COR-L47 (cell line): ENCODE measurements around the gene PHKB.
"Not testable (repeated sequence)": the region's sequence is repeated elsewhere in the genome, so short reads cannot be mapped to it uniquely, and the experiment has no call there.

ENCODE experiments used
- DNase-seq: peaks from one replicate; lab custom pipeline; 2025; lab: John Stamatoyannopoulos, UW

Gene PHKB

DNA sequence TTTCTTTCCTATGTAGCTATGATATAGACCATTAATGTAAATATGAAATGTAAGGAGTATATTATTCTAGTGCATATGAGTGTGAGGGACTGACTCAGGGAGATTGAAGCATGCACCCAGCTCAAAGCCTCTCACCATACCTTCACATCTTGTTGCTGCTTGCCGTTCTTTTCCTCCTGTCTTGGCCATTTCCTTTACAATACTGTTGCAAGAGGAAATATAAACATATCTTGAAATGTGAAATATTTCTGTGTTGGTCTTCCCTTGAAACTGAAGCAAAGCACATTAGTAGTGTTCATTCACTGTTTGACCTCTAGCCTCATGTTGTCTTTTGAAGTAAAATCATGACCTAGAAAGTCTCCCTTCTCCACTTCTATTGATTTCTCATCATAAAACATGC, 46.6 kb downstream of the PHKB start:
- DNase-seq = no peak

DNA sequence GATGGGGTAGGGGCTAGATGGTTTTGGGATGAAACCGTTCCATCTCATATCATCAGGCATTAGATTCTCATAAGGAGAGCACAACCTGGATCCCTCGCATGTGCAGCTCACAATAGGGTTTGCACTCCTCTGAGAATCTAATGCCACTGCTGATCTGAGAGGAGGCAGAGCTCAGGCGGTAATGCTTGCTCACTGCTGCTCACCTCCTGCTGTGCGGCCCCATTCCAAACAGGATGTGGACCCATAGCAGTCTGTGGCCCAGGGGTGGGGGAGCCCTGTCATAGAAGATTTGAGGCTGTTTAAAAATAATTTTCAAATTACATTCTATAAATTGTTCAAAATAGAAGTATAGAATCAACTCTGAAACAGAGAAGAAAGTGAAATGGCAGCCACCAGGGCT, 50.8 kb downstream of the PHKB start:
- DNase-seq = no peak

DNA sequence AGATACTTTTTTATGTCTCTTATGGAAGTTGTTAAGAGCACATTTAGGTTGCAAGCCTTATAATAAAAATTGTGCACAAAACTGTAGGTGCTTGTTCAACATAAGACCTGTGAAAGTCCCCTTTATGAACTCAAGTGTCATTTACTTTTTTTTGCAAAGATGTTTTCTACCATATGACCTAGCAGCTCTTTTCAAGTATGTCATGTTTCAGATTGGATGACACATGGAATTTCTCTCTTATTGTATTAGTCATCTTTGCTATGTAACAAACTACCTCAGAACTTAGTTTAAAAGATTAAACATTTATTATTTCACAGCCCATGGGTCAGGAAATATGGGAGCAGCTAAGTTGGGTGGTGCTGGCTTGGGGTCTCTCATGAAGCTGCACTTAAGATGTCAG, 57.9 kb downstream of the PHKB start:
- DNase-seq = no peak

DNA sequence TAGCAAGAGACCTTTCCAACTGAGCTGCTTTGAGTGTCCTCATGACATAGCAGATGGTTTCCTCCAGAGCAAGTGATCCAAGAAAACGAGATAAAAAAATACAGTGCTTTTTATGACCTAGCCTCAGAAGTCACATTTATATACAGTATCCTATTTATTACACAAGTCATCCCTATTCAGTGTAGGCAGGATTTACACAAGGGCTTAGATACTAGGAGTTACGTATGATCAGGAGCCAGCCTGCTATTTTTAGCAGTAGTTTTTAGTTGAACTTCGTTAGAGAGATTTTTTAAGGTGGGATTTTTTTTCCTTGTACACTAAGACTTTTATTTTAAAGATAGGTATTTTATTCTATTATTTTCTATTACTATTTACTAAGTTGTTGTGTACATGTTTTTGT, 58.4 kb downstream of the PHKB start:
- no peak for DNase-seq

DNA sequence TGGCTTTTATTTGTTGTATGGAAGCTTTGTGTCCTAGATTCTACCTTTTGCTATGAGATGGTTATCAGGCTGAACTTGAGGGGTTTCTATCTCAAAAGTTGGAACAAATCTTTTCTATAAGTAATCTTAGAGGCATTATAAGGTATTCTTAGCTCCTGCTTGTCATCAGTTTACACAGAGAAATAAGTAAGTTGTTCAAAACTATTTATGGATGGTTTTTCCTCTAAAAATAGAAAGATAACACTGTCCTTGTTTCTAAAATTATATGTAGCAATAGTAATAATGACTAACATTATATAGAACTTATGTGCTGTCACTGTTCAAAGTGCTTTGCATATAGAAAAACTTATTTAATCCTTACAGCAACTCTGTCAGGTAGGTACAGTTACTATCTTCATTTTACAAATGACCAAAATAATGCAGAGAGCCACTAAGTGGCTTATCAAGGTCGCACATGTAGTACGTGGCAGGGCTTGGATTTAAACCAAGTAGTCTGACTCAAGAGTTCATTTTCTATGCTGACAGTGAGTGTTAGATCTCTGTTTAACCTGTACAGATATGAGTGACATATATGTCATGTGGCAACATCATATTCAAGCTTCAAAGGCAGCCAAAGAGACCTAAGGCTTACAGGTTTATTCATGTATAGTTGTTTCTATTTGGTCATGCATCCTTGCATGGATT, 59.0 kb downstream of the PHKB start:
- DNase-seq = no peak

DNA sequence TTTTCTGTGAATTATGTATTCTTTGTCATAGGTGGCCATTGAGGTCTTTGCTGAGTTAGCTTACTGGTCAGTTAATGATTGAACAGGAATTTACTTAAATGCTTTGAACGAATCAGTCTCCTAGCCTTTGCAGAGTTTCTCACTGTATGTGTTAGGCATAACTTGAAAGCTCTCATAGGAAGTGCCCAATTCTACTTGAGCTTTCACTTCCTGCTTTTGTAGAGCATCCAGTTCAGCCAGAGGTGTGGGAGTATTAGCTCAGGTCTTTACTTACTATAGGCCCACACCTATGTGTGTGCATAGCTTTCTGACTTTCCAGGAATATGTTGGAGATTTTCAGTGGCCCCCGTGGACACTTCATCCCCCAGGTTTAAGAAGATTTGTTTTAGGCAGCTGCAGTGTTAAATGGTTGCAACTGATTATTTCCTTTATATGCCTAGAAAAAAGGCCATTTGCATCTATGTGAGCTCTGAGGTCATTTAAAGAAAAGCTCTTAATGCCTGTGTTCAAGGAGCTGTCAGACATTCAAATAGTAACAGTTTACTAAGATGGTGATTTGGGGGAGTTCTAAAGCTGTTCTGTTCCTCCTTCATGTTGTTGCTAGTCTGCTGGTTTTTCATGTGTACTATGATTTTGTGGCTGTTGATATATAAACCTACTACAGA, 62.3 kb downstream of the PHKB start:
- DNase-seq = no peak

DNA sequence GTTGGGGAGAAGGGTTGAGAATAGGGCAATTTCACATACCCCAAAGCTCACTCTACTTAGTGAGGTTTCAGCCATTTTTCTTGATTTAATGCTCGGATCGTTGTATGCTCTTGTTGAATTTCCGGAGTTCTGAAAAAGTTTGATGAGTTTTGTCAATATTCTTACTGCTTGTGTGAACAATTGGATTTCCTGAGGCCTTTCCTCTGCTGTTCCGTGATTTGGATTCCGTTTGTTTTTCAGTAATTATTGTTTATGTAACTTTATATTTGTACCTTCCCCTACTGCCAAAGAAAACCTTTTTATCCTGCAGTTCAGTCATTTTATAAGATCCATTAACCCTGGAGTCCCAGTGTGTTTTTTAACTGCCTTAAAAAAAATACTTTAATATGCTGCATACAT, 62.9 kb downstream of the PHKB start:
- DNase-seq = no peak

DNA sequence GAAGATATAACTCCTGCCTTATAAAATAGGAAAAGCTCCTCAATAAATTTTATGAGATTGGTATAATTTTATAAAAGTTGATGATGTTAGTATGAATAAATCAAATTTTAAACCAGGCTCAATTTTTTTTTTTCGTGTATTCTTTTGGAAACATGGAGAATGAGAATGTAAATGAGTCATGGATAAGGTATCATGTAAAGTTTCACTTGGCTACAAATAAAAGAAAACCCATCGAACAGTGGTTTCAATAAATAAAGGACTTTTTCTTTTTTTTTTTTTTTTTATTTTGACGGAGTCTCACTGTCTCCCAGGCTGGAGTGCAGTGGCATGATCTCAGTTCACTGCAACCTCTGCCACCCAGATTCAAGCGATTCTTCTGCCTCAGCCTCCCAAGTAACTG, 67.3 kb downstream of the PHKB start:
- no peak for DNase-seq

DNA sequence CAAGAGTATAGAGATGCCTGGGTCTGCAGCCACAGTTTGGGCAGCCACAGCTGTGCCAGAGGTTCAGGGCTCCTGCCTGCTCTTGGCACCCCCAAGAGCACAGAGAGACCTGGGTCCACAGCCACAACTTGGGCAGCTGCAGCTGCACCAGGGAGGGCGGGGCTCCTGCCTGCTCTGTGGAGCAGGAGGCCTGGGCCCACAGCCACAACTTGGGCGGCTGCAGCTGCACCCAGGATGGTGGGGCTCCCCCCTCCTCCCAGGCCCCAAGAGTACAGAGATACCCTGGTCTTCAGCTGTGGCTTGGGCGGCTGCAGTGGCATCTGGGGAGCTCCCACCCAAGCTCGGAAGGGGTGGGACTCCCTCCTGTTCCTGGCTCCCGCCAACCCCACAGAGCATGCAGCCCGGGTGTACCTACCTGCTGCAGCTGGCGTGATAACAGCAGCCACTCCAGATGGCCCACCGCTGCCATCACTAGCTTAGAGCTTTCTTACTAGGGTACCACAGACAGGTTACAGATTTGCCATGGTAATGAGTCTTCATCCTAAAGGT, 72.7 kb downstream of the PHKB start:
- DNase-seq = no peak

DNA sequence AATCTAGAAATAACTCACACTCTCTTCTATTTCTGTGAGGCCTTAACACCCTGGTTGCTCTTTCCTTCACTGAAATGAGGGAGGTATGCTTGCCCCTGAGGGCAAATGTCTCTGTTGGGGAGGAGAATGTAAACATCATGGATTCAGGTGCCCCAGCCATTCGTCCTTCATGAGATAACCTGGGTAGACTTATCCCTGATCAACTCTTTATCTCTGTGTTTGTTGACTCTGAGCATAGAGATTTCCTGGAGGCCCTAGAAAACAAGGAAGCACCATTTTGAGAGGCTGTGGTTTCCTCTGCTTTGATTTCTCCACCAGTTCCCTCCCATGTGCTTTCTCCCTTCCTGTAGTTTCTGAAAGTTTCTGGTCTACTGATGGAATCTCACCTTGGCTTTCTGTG, 77.3 kb downstream of the PHKB start:
- DNase-seq = no peak

DNA sequence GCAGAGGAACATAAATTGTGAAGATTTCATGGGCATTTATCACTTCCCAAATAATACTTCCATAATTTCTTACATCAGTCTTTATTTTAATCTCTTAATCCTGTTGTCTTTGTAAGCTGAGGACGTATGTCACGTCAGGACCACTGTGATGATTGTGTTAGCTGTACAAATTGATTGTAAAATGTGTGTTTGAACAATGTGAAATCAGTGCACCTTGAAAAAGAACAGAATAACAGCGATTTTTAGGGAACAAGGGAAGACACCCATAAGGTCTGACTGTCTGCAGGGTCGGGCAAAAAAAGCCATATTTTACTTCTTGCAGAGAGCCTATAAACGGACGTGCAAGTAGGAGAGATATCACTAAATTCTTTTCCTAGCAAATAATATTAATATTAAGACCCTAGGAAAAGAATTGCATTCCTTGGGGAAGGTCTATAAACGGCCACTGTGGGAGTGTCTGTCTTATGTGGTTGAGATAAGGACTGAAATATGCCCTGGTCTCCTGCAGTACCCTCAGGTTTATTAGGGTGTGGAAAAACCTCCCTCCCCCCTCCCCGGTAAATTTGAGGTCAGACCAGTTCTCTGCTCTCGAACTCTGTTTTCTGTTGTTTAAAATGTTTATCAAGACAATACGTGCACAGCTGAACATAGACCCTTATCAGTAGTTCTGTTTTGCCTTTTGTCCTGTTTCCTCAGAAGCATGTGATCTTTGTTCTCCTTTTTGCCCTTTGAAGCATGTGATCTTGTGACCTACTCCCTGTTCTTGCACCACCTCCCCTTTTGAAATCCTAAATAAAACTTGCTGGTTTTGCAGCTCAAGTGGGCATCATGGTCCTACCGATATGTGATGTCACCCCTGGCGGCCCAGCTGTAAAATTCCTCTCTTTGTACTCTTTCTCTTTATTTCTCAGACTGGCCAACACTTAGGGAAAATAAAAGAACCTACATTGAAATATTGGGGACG, 78.9 kb downstream of the PHKB start:
- DNase-seq = not testable (repeated sequence)

DNA sequence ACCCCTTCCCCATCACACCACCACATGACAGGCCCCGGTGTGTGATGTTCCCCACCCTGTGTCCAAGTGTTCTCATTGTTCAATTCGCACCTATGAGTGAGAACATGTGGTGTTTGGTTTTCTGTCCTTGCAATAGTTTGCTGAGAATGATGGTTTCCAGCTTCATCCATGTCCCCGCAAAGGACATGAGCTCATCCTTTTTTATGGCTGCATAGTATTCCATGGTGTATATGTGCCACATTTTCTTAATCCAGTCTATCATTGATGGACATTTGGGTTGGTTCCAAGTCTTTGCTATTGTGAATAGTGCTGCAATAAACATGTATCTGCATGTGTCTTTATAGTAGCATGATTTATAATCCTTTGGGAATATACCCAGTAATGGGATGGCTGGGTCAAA, 80.0 kb downstream of the PHKB start:
- DNase-seq = not testable (repeated sequence)

DNA sequence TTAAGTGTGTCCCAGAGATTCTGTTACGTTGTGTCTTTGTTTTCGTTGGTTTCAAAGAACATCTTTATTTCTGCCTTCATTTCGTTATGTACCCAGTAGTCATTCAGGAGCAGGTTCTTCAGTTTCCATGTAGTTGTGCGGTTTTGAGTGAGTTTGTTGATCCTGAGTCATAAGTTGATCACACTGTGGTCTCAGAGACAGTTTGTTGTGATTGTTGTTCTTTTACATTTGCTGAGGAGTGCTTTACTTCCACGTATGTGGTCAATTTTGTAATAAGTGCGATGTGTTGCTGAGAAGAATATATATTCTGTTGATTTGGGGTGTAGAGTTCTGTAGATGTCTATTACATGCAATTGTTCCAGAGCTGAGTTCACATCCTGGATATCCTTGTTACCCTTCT, 83.1 kb downstream of the PHKB start:
- not testable (repeated sequence) for DNase-seq

DNA sequence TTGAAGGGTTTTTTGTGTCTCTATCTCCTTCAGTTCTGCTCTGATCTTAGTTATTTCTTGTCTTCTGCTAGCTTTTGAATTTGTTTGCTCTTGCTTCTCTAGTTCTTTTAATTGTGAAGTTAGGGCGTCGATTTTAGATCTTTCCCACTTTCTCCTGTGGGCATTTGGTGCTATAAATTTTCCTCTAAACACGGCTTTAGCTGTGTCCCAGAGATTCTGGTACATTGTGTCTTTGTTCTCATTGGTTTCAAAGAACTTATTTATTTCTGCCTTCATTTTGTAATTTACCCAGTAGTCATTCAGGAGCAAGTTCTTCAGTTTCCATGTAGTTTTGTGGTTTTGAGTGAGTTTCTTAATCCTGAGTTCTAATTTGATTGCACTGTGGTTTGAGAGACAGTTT, 90.1 kb downstream of the PHKB start:
- not testable (repeated sequence) for DNase-seq

DNA sequence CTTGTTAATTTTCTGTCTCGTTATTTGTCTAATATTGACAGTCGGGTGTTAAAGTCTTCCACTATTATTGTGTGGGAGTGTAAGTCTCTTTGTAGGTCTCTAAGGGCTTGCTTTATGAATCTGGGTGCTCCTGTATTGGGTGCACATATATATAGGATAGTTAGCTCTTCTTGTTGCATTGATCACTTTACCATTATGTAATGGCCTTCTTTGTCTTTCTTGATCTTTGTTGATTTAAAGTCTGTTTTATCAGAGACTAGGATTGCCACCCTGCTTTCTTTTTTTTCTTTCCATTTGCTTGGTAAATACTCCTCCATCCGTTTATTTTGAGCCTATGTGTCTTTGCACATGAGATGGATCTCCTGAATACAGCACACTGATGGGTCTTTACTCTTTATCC, 90.6 kb downstream of the PHKB start:
- not testable (repeated sequence) for DNase-seq

DNA sequence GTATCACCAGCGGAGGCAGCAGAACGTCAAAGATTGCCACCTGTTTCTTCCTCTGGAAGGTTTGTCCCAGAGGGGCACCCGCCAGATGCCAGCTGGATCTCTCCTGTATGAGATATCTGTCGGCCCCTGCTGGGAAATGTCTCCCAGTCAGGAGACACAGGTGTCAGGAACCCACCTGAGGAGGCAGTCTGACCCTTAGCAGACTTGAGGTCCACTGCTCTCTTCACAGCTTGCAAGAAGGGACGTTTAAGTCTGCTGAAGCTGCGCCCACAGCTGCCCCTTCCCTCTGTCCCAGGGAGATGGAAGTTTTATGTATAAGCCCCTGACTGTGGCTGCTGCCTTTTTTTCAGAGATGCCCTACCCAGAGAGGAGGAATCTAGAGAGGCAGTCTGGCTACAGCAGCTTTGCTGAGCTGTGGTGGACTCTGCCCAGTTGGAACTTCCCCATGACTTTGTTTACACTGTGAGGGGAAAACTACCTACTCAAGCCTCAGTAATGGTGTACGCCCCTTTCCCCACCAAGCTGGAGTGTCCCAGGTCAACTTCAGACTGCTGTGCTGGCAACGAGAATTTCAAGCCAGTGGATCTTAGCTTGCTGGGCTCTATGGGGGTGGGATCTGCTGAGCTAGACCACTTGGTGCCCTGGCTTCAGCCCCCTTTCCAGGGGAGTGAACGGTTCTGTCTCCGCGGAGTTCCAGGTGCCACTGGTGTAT, 92.9 kb downstream of the PHKB start:
- DNase-seq = no peak

DNA sequence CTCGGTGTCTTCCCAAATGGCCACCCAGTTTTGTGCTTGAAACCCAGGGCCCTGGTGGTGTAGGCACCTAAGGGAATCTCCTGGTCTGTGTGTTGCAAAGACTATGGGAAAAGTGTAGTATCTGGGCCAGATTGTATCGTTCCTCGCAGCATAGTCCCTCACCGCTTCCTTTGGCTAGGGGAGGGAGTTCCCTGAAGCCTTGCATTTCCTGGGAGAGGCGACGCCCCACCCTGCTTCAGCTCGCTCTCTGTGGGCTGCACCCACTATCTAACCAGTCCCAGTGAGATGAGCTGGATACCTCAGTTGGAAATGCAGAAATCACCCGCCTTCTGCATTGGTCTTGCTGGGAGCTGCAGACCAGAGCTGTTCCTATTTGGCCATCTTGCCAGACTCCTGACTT, 93.5 kb downstream of the PHKB start:
- not testable (repeated sequence) for DNase-seq

DNA sequence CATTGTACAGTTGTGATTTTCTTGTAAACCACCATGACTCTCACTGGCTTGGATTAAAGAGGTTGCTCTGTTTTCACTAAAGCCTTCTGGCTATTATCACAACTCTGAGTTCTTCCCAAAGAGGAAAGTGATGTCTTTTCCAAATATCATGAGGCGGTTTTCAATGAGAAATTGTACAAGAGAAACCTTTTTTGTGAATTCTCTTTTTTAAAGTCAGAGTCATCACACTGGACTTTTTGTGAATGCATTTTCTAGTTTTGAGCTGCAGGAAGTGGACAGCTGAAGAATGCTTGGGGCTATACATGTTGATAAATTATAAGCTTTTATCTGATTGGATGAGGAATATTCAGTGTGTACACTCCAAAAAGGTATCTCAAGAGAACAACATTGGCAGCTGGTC, 100.2 kb downstream of the PHKB start:
- DNase-seq = no peak

DNA sequence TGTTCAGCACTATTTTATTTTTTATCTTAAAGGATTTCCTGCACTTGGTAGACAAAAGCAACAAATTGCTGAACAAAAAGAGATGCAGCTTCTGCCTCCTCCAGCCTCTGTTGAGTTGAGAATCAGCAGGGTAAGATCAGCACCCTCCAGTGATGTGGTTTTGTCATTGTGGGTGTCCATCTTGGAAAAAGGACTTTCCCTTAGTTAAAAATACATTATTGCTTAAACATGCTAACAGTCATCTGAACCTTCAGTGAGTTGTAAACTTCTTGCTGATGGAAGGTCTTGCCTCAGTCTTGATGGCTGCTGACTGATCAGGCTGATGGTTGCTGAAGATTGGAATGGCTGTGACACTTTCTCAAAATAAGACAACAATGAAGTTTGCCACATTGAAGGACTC, 101.2 kb downstream of the PHKB start:
- no peak for DNase-seq

DNA sequence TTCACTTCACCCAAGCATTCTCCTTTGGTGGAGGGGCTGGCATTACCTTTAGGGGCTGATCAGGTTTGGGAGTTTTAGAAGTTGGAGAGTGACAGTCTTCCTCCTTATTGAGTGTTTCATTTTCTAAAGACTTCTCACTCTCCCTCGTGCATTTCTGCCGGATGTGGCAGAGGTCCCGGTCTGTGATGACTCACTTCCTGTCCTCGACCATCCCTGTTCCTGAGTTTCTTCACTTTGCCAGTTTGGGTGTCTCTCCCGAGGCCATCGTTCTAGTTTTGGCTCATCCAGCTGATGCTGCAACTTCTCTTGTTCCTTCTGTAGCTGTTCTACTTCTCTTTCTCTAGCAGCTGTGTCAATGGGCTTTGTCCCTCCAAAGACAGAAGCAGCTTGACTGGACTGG, 104.3 kb downstream of the PHKB start:
- DNase-seq = no peak

DNA sequence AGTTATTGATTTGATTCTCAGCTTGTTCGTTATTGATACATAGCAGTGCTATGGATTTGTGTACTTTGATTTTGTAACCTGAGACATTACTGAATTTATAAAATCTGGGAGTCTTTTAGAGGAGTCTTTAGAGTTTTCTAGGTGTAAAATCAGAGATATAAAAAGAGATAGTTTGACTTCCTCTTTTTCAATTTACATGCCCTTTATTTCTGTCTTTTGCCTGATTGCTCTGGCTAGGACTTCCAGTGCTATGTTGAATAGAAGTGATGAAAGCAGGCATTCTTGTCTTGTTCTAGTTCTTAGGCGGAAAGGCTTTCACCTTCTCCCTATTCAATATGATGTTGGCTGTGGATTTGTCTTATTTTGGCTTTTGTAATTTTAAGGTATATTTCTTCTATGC, 106.2 kb downstream of the PHKB start:
- no peak for DNase-seq

DNA sequence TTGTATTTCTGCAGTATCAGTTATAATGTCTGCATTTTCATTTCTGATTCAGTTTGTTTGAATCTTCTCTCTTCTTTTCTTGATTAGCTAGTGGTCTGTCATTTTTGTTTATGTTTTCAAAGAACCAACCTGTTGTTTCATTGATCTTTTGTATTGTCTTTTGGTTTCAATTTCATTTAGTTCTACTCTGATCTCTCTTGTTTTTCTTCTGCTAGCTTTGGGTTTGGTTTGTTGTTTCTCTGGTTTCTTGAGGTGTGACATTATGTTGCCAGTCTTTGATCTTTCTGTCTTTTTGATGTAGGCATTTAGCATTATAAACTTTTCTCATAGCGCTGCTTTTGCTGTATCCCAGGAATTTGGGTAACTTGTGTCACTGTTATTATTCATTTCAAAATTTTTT, 107.2 kb downstream of the PHKB start:
- DNase-seq = no peak
